Activated CD8-positive, alpha-beta T cell treated with anti-CD3 and anti-CD28 coated beads for 36 hours (primary cell): ENCODE results near the gene CD274. TPM values are rescaled to one million over a fixed set of nuclear protein-coding genes. Genes with fewer than 3 reads are reported as not detected.

Experiments used
- ATAC-seq: fragments of 200-7000 bp; cut with Tn5 transposase; one replicate; pipeline ENCODE4 v1.10.0; 2021; ENCODE audit warnings: mild to moderate bottlenecking, moderate library complexity
- CTCF ChIA-PET: fragments of 350-600 bp; sonication (Branson Sonifier 250); formaldehyde crosslinking; loops from one replicate; lab custom pipeline; 2021; ENCODE audit warnings: antibody characterized with exemption; lab: Charles Lee
- POLR2A ChIA-PET: fragments of 350-600 bp; sonication (Branson Sonifier 250); formaldehyde crosslinking; loops from one replicate; lab custom pipeline; 2021; ENCODE audit warnings: antibody characterized with exemption; lab: Charles Lee
- DNase-seq: peaks from one replicate; pipeline ENCODE4 v3.0.0-alpha.2; 2020
- H3K27ac Mint-ChIP-seq: one replicate; pipeline ENCODE4 v1.8.0; 2021; ENCODE audit warnings: mild to moderate bottlenecking, mixed read lengths
- H3K27me3 Mint-ChIP-seq: one replicate; pipeline ENCODE4 v1.8.0; 2021; ENCODE audit warnings: mixed read lengths
- H3K36me3 Mint-ChIP-seq: one replicate; pipeline ENCODE4 v1.8.0; 2021; ENCODE audit warnings: low read depth, mixed read lengths
- H3K4me1 Mint-ChIP-seq: one replicate; pipeline ENCODE4 v1.8.0; 2021; ENCODE audit warnings: low read depth, mixed read lengths
- H3K4me3 Mint-ChIP-seq: one replicate; pipeline ENCODE4 v1.8.0; 2021; ENCODE audit warnings: mild to moderate bottlenecking, moderate library complexity, mixed read lengths
- H3K9me3 Mint-ChIP-seq: one replicate; pipeline ENCODE4 v1.8.0; 2021; ENCODE audit warnings: mixed read lengths
- CTCF ChIP-seq: fragments of 200-600 bp; IDR thresholded peaks from one replicate; pipeline ENCODE4 v1.8.0; 2022; ENCODE audit warnings: antibody characterized with exemption, mild to moderate bottlenecking
- intact Hi-C: fragments of 100-400 bp; cut with micrococcal nuclease; formaldehyde crosslinking; loops from one replicate; pipeline ENCODE4 v1.10.0; 2022
- total RNA-seq, 2 experiments: library from RNA; stranded (reverse); gene quantifications; one replicate each; pipeline ENCODE4 v1.2.3, GENCODE V29; 2021

CD274 gene
- total RNA-seq, 2 experiments from 2014 or later, result 12.2 to 13.7 TPM

GRCh38 chr9:5419987-5420386 is 30.4 kb upstream of the CD274 start:
- intact Hi-C loops, result no loop called here
- ATAC-seq (no peak), DNase-seq (no peak)
- POLR2A ChIA-PET, result no interaction called here
- H3K9me3 Mint-ChIP-seq, result no peaks in the 10 kb centered on the region
- H3K27ac Mint-ChIP-seq, result no peak overlapping the region
- no peaks in the 10 kb centered on the region for H3K27me3 Mint-ChIP-seq
- CTCF ChIA-PET, result no interaction called here
- peaks cover 10% of the 10 kb centered on the region for H3K36me3 Mint-ChIP-seq
- TF ChIP-seq CTCF, result no peak
- peaks cover 13% of the 10 kb centered on the region for H3K4me1 Mint-ChIP-seq
- H3K4me3 Mint-ChIP-seq, result no peak overlapping the region

GRCh38 chr9:5421163-5421562 is 29.2 kb upstream of the CD274 start:
- no peaks in the 10 kb centered on the region for H3K9me3 Mint-ChIP-seq
- no peak for ATAC-seq
- peaks cover 13% of the 10 kb centered on the region for H3K4me1 Mint-ChIP-seq

GRCh38 chr9:5422276-5422675 is 28.1 kb upstream of the CD274 start:
- intact Hi-C loops, result no loop called here
- POLR2A ChIA-PET, result interaction anchor here (0.5 to 0.7 kb wide), 2 partner anchors 270 to 668 kb away, joined by 3 read pairs; no protein-coding TSS in a partner anchor
- no peak for ATAC-seq

More at GRCh38 chr9:5421163-5421562, 29.2 kb upstream of the CD274 start:
- no peaks in the 10 kb centered on the region for H3K27me3 Mint-ChIP-seq
- ChIA-PET POLR2A (no interaction called here), CTCF (interaction anchor here (1.6 kb wide), 1 partner anchor 235 kb away, joined by 7 read pairs; no protein-coding TSS in a partner anchor)
- H3K36me3 Mint-ChIP-seq, result peaks cover 10% of the 10 kb centered on the region
- no peak overlapping the region for H3K4me3 Mint-ChIP-seq
- TF ChIP-seq CTCF, result no peak
- intact Hi-C loops, result no loop called here
- no peak overlapping the region for H3K27ac Mint-ChIP-seq
- no peak for DNase-seq

GRCh38 chr9:5425006-5425628 is 25.2 kb upstream of the CD274 start:
- intact Hi-C loops, result loop anchor here (1.0 kb wide), 1 partner anchor 239 kb away; no protein-coding TSS in a partner anchor
- POLR2A ChIA-PET, result interaction anchor here (0.5 kb wide), 1 partner anchor 44 kb away, joined by 3 read pairs; no protein-coding TSS in a partner anchor
- Mint-ChIP-seq H3K4me1 (peaks cover 9% of the 10 kb centered on the region), H3K27me3 (no peaks in the 10 kb centered on the region), H3K9me3 (no peaks in the 10 kb centered on the region), H3K4me3 (no peak overlapping the region), H3K27ac (no peak overlapping the region), H3K36me3 (no peaks in the 10 kb centered on the region)
- peak; percentile 80 for TF ChIP-seq CTCF
- peak; percentile 73 for ATAC-seq
- CTCF ChIA-PET, result interaction anchor here (0.6 to 4.6 kb wide), 26 partner anchors 9 to 669 kb away, joined by 3 to 41 read pairs (median 3); partner anchors contain the start of genes INSL6 and PLGRKT
- DNase-seq, result no peak

More at GRCh38 chr9:5422276-5422675, 28.1 kb upstream of the CD274 start:
- Mint-ChIP-seq H3K4me3 (no peak overlapping the region), H3K36me3 (peaks cover 9% of the 10 kb centered on the region), H3K4me1 (peaks cover 9% of the 10 kb centered on the region), H3K9me3 (no peaks in the 10 kb centered on the region), H3K27me3 (no peaks in the 10 kb centered on the region), H3K27ac (no peak overlapping the region)
- DNase-seq, result no peak
- CTCF ChIA-PET, result interaction anchor here (1.1 to 1.6 kb wide), 2 partner anchors 168 to 236 kb away, joined by 3 to 7 read pairs; no protein-coding TSS in a partner anchor
- TF ChIP-seq CTCF, result no peak

GRCh38 chr9:5427005-5427404 is 23.3 kb upstream of the CD274 start:
- H3K27me3 Mint-ChIP-seq, result no peaks in the 10 kb centered on the region
- no peaks in the 10 kb centered on the region for H3K4me1 Mint-ChIP-seq
- peaks cover 4% of the 10 kb centered on the region for H3K36me3 Mint-ChIP-seq
- H3K4me3 Mint-ChIP-seq, result no peak overlapping the region
- POLR2A ChIA-PET, result no interaction called here
- no peak for TF ChIP-seq CTCF
- CTCF ChIA-PET, result interaction anchor here (1.0 to 4.6 kb wide), 6 partner anchors 106 to 241 kb away, joined by 3 to 41 read pairs (median 3); partner anchors contain the start of gene INSL6
- no peaks in the 10 kb centered on the region for H3K9me3 Mint-ChIP-seq
- DNase-seq (no peak), ATAC-seq (no peak)
- intact Hi-C loops, result no loop called here
- no peak overlapping the region for H3K27ac Mint-ChIP-seq
